ENCODE results near the gene TDO2. TPM values are rescaled to one million over a fixed set of nuclear protein-coding genes. Genes with fewer than 3 reads are reported as not detected.

The TDO2 gene
- total RNA-seq, 6 experiments from 2014 or later, result 158 to 634 (median 569) TPM

DNA sequence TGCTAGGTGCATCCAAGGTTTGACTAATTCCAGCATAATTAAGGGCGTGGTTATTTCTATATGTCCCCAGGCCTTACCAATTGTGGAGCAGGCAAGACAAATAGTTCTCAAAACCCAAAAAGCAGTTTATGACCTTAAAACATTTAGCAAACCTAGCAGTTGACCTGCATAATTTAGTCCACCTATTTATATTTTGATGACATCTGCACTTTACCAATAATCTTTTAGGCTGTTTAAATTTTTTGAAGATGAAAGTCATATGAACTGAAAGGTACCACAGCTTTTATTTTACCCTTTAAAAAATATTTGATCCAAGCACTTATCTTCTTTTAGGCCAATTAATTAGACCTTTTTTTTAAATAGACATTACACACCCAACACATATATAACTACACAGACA lies 27.6 kb upstream of the TDO2 start:
- Histone ChIP-seq H3K4me1 (peaks cover 0 to 8% (median under 1%) of the 10 kb centered on the region in 4 donors), H3K36me3 (no peaks in the 10 kb centered on the region), H3K27ac (no peak overlapping the region), H3K27me3 (no peaks in the 10 kb centered on the region), H3K4me3 (no peak overlapping the region), H3K9me3 (peaks cover 0 to 7% (median 0%) of the 10 kb centered on the region in 4 donors)
- ATAC-seq, result no peak
- DNase-seq, result no peak
- intact Hi-C loops (cut with DNase I), result no loop called here
- 75% methylated on average over 1 of the region's 1 CpG for WGBS (ENCODE audit: insufficient coverage, low coverage, low lambda C conversion rate, missing lambda C conversion rate)
- TF ChIP-seq POLR2A (IDR thresholded peaks at IDR 0.05), result no peak
- no peak for TF ChIP-seq CTCF (IDR thresholded peaks at IDR 0.05)

- TF ChIP-seq CTCF (IDR thresholded peaks at IDR 0.05) (no peak), POLR2A (IDR thresholded peaks at IDR 0.05) (no peak)
- 58% methylated on average over 1 of the region's 4 CpGs for WGBS (ENCODE audit: insufficient coverage, low coverage, low lambda C conversion rate, missing lambda C conversion rate)
- no peak for ATAC-seq
- Histone ChIP-seq H3K9me3 (peaks cover 0 to 7% (median 0%) of the 10 kb centered on the region in 4 donors), H3K4me1 (peaks cover 0 to 26% (median 8%) of the 10 kb centered on the region in 4 donors), H3K36me3 (no peaks in the 10 kb centered on the region), H3K4me3 (no peak overlapping the region), H3K27me3 (no peaks in the 10 kb centered on the region), H3K27ac (no peak overlapping the region)
- intact Hi-C loops (cut with DNase I), result no loop called here
- DNase-seq, result no peak
Observed at GRCh38 chr4:155877971-155878370, 25.5 kb upstream of the TDO2 start.

GRCh38 chr4:155878611-155879010 lies 24.9 kb upstream of the TDO2 start:
- Histone ChIP-seq H3K9me3 (peaks cover 0 to 7% (median 0%) of the 10 kb centered on the region in 4 donors), H3K4me1 (peaks cover 0 to 32% (median 11%) of the 10 kb centered on the region in 4 donors), H3K27me3 (no peaks in the 10 kb centered on the region), H3K4me3 (no peak overlapping the region), H3K27ac (no peak overlapping the region), H3K36me3 (no peaks in the 10 kb centered on the region)
- DNase-seq (no peak), ATAC-seq (no peak)
- WGBS (ENCODE audit: insufficient coverage, low coverage, low lambda C conversion rate, missing lambda C conversion rate), result 36% methylated on average over 2 of the region's 2 CpGs
- TF ChIP-seq CTCF (IDR thresholded peaks at IDR 0.05), result no peak
- no peak for TF ChIP-seq POLR2A (IDR thresholded peaks at IDR 0.05)
- intact Hi-C loops (cut with DNase I), result no loop called here

- Histone ChIP-seq H3K9me3 (peaks cover 0 to 7% (median 0%) of the 10 kb centered on the region in 4 donors), H3K4me1 (peaks cover 0 to 42% (median 15%) of the 10 kb centered on the region in 4 donors), H3K4me3 (no peak overlapping the region), H3K36me3 (no peaks in the 10 kb centered on the region), H3K27me3 (no peaks in the 10 kb centered on the region), H3K27ac (peak overlapping the region in 2 of 3 donors; percentile 16 to 25)
- intact Hi-C loops (cut with DNase I), result no loop called here
- DNase-seq, result no peak
- TF ChIP-seq CTCF (IDR thresholded peaks at IDR 0.05) (no peak), POLR2A (IDR thresholded peaks at IDR 0.05) (no peak)
- ATAC-seq, result no peak
Observed at GRCh38 chr4:155879767-155880166, 23.7 kb upstream of the TDO2 start.

DNA sequence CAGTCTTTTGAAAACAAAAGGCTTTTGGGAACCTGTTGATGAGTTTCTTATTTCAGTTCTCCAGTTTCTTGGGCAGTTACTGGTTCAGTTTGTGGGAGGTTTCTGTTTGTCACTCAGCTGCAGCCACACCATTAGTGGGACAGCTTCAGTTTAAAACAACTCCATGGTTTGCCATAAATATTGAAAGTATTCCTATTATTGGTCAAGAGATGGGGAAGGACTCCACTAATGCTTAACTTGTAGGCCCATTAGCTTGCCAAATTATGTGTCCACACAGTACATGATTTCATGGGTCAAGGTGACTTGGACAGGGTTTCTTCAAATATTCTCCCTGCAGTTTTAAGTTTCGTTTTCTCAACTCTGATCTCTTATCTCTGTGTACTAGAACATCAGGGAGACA lies 21.9 kb upstream of the TDO2 start:
- ATAC-seq, result peak; percentile 71 to 84 (median 78)
- Histone ChIP-seq H3K27me3 (no peaks in the 10 kb centered on the region), H3K36me3 (no peaks in the 10 kb centered on the region), H3K9me3 (no peaks in the 10 kb centered on the region), H3K4me1 (peaks cover 0 to 57% (median 19%) of the 10 kb centered on the region in 4 donors), H3K27ac (peak overlapping the region; percentile 69 to 85 (median 75)), H3K4me3 (peak overlapping the region in 1 of 3 donors; percentile 19)
- WGBS (ENCODE audit: insufficient coverage, low coverage, low lambda C conversion rate, missing lambda C conversion rate), result 15% methylated on average over 1 of the region's 1 CpG
- peak in 1 of 3 donors; percentile 53 for DNase-seq
- TF ChIP-seq CTCF (IDR thresholded peaks at IDR 0.05) (no peak), POLR2A (IDR thresholded peaks at IDR 0.05) (peak; percentile 42)
- intact Hi-C loops (cut with DNase I), result no loop called here

All from right lobe of liver (tissue), 6 donors.